Measurements from ENCODE around the gene SYNGR3.

GRCh38 chr16:2015947-2016208 lies 26.1 kb downstream of the SYNGR3 start:
- TF ChIP-seq POLR2A (IDR thresholded peaks at IDR 0.05), result no peak
- TF ChIP-seq CTCF (IDR thresholded peaks at IDR 0.05), result no peak
